Middle frontal gyrus (tissue), 1 donor: ENCODE results near the gene UQCC3.
"Not testable (repeated sequence)": the region's sequence is repeated elsewhere in the genome, so short reads cannot be mapped to it uniquely, and the experiment has no call there.

Source experiments
- DNase-seq: peaks from one replicate; pipeline ENCODE4 v3.0.0-alpha.2; 2015; ENCODE audit warnings: low spot score; ENCODE audit errors: extremely low spot score

The UQCC3 gene

GRCh38 chr11:62665599-62666258 is 5.7 kb upstream of the UQCC3 start:
- no peak for DNase-seq

- no peak for DNase-seq
Measured at GRCh38 chr11:62666259-62666926, 5.1 kb upstream of the UQCC3 start.

GRCh38 chr11:62667460-62667859 is 4.0 kb upstream of the UQCC3 start:
- no peak for DNase-seq

GRCh38 chr11:62669420-62670161 is 1.9 kb upstream of the UQCC3 start:
- no peak for DNase-seq

GRCh38 chr11:62671236-62671607 is 251 bp upstream of the UQCC3 start:
- DNase-seq, result no peak

- no peak for DNase-seq
Measured at GRCh38 chr11:62673196-62673525, 1.7 kb downstream of the UQCC3 start.

- DNase-seq, result not testable (repeated sequence)
Measured at GRCh38 chr11:62675415-62675814, 3.9 kb downstream of the UQCC3 start.

- no peak for DNase-seq
Measured at GRCh38 chr11:62676698-62677097, 5.2 kb downstream of the UQCC3 start.

- DNase-seq, result no peak
Measured at GRCh38 chr11:62677156-62677555, 5.7 kb downstream of the UQCC3 start.

- DNase-seq, result no peak
Measured at GRCh38 chr11:62677714-62678113, 6.2 kb downstream of the UQCC3 start.

- no peak for DNase-seq
Measured at GRCh38 chr11:62678433-62678769, 6.9 kb downstream of the UQCC3 start.

- DNase-seq, result peak; percentile 77
Measured at GRCh38 chr11:62678770-62679696, 7.6 kb downstream of the UQCC3 start, which contains the start of gene UBXN1. UBXN1 (minus strand) TSS chr11:62679073; CDS start chr11:62678923, 150 bp downstream.

- DNase-seq, result no peak
Measured at GRCh38 chr11:62680825-62681240, 9.4 kb downstream of the UQCC3 start.

- no peak for DNase-seq
Measured at GRCh38 chr11:62682518-62682917, 11.0 kb downstream of the UQCC3 start.

GRCh38 chr11:62687508-62688396 is 16.3 kb downstream of the UQCC3 start:
- DNase-seq, result no peak

GRCh38 chr11:62688491-62688890 is 17.0 kb downstream of the UQCC3 start:
- no peak for DNase-seq

GRCh38 chr11:62689421-62690183 is 18.1 kb downstream of the UQCC3 start, which contains the start of gene LRRN4CL:
LRRN4CL (minus strand) TSS chr11:62689530; CDS start chr11:62688508, 1,022 bp downstream.
- peak; percentile 31 for DNase-seq

GRCh38 chr11:62693624-62694023 is 22.2 kb downstream of the UQCC3 start:
- DNase-seq, result not testable (repeated sequence)

- no peak for DNase-seq
Measured at GRCh38 chr11:62694455-62695167, 23.1 kb downstream of the UQCC3 start.
